Trophoblast cell (in vitro differentiated cells and primary cell): ENCODE results near the gene CLK2.
"Not testable (repeated sequence)": the region's sequence is repeated elsewhere in the genome, so short reads cannot be mapped to it uniquely, and the experiment has no call there.

Source experiments
- DNase-seq, 2 donors: peaks; one replicate each; pipeline ENCODE4 v3.0.0-alpha.2; 2016
- H2AFZ ChIP-seq: 2 replicates; pipeline ENCODE4 v1.6.1; 2013; ENCODE audit warnings: low read length, moderate library complexity, mild to moderate bottlenecking; ENCODE audit not compliant: insufficient read depth, poor library complexity
- H2AK5ac ChIP-seq: 2 replicates; pipeline ENCODE4 v1.6.1; 2013; ENCODE audit warnings: mild to moderate bottlenecking, low read length
- H2BK120ac ChIP-seq: 2 replicates; pipeline ENCODE4 v1.6.1; 2013; ENCODE audit warnings: low read length, mild to moderate bottlenecking, moderate library complexity; ENCODE audit not compliant: insufficient read depth, poor library complexity
- H2BK12ac ChIP-seq: 2 replicates; pipeline ENCODE4 v1.6.1; 2013; ENCODE audit warnings: mild to moderate bottlenecking, low read length, moderate library complexity
- H2BK5ac ChIP-seq: 2 replicates; pipeline ENCODE4 v1.6.1; 2013; ENCODE audit warnings: low read length, low read depth, moderate library complexity, mild to moderate bottlenecking; ENCODE audit not compliant: poor library complexity
- H3K14ac ChIP-seq: 2 replicates; pipeline ENCODE4 v1.6.1; 2013; ENCODE audit warnings: mild to moderate bottlenecking, low read length
- H3K18ac ChIP-seq: 2 replicates; pipeline ENCODE4 v1.6.1; 2013; ENCODE audit warnings: mild to moderate bottlenecking, low read length
- H3K23ac ChIP-seq: 2 replicates; pipeline ENCODE4 v1.6.1; 2013; ENCODE audit warnings: low read length
- H3K27ac ChIP-seq: 2 replicates; pipeline ENCODE4 v1.5.1; 2013; ENCODE audit warnings: low read depth, mild to moderate bottlenecking, inconsistent platforms, low read length, moderate library complexity
- H3K27me3 ChIP-seq: 2 replicates; pipeline ENCODE4 v1.6.1; 2013; ENCODE audit warnings: inconsistent platforms, mild to moderate bottlenecking, low read length, moderate library complexity; ENCODE audit not compliant: insufficient read depth
- H3K36me3 ChIP-seq, 2 experiments: 1 replicate in 1 of 2; 2 replicates in 1 of 2; pipeline ENCODE4 v1.6.1; 2013; ENCODE audit warnings: low read length in 2 of 2, mild to moderate bottlenecking in 2 of 2, moderate library complexity in 1 of 2; ENCODE audit not compliant: insufficient read depth in 2 of 2, control insufficient read depth in 1 of 2
- H3K4ac ChIP-seq: 2 replicates; pipeline ENCODE4 v1.6.1; 2013; ENCODE audit warnings: low read depth, mild to moderate bottlenecking, low read length, moderate library complexity
- H3K4me1 ChIP-seq, 2 experiments: 1 replicate in 1 of 2; 2 replicates in 1 of 2; pipeline ENCODE4 v1.6.1; 2013; ENCODE audit warnings: low read length in 2 of 2, mild to moderate bottlenecking in 2 of 2, moderate library complexity in 1 of 2; ENCODE audit not compliant: insufficient read depth in 2 of 2, control insufficient read depth in 1 of 2
- H3K4me2 ChIP-seq: 2 replicates; pipeline ENCODE4 v1.6.1; 2013; ENCODE audit warnings: inconsistent platforms, mild to moderate bottlenecking, low read length, moderate library complexity
- H3K4me3 ChIP-seq: 2 replicates; pipeline ENCODE4 v1.5.1; 2013; ENCODE audit warnings: mild to moderate bottlenecking, low read depth, low read length, inconsistent platforms
- H3K79me1 ChIP-seq: one replicate; pipeline ENCODE4 v1.6.1; 2013; ENCODE audit warnings: low read length
- H3K79me2 ChIP-seq: 2 replicates; pipeline ENCODE4 v1.6.1; 2013; ENCODE audit warnings: low read length, mild to moderate bottlenecking; ENCODE audit not compliant: control insufficient read depth, insufficient read depth, poor library complexity
- H3K9ac ChIP-seq: 2 replicates; pipeline ENCODE4 v1.6.1; 2013; ENCODE audit warnings: mild to moderate bottlenecking, low read length
- H3K9me3 ChIP-seq: 2 replicates; pipeline ENCODE4 v1.6.1; 2013; ENCODE audit warnings: low read depth, mild to moderate bottlenecking, control low read depth, inconsistent platforms, low read length; ENCODE audit not compliant: insufficient read depth
- H4K12ac ChIP-seq: 2 replicates; pipeline ENCODE4 v1.6.1; 2013; ENCODE audit warnings: low read depth, mild to moderate bottlenecking, low read length, moderate library complexity
- H4K8ac ChIP-seq: 2 replicates; pipeline ENCODE4 v1.6.1; 2013; ENCODE audit warnings: low read depth, mild to moderate bottlenecking, low read length, moderate library complexity
- H4K91ac ChIP-seq: one replicate; pipeline ENCODE4 v1.6.1; 2013; ENCODE audit warnings: low read depth, mild to moderate bottlenecking, low read length, moderate library complexity
- WGBS: extraction: QIAGEN DNeasy Blood & Tissue Kit; methylation state at CpG from one replicate; pipeline ENCODE4 v1.1.7; 2013; ENCODE audit warnings: missing lambda C conversion rate; ENCODE audit not compliant: insufficient read length, insufficient coverage; ENCODE audit errors: extremely low coverage; 5-methylcytosine and 5-hydroxymethylcytosine counted together

The CLK2 gene

GRCh38 chr1:155220211-155220965, 52.9 kb downstream of the CLK2 start:
- Histone ChIP-seq H4K91ac (peak overlapping the region; percentile 17), H3K4me1 (peaks cover 11 to 14% of the 10 kb centered on the region in 2 experiments), H3K27ac (peak overlapping the region; percentile 24), H3K79me1 (peaks cover 13% of the 10 kb centered on the region), H2BK12ac (peak overlapping the region; percentile 63)
- H3K9ac ChIP-seq, H3K4me2 ChIP-seq, H3K4me3 ChIP-seq, H4K12ac ChIP-seq, H3K23ac ChIP-seq, H3K79me2 ChIP-seq, H4K8ac ChIP-seq, H3K27me3 ChIP-seq, H2AFZ ChIP-seq, H2BK5ac ChIP-seq, H3K14ac ChIP-seq, H3K36me3 ChIP-seq, H3K18ac ChIP-seq, H3K9me3 ChIP-seq, H3K4ac ChIP-seq, H2AK5ac ChIP-seq, H2BK120ac ChIP-seq: not testable (repeated sequence)
- peak in 1 of 2 donors; percentile 22 for DNase-seq
- WGBS: no CpG with 5 or more reads among the region's 10 CpGs

- no peak overlapping the region for H2BK120ac ChIP-seq
- peak overlapping the region; percentile 41 for H4K91ac ChIP-seq
- H3K9ac ChIP-seq: no peak overlapping the region
- H3K14ac ChIP-seq: no peak overlapping the region
- H2AK5ac ChIP-seq: no peak overlapping the region
- no peak overlapping the region for H3K18ac ChIP-seq
- no peaks in the 10 kb centered on the region for H3K27me3 ChIP-seq
- no peak overlapping the region for H2BK5ac ChIP-seq
- H4K12ac ChIP-seq: no peak overlapping the region
- H2BK12ac ChIP-seq: peak overlapping the region; percentile 12
- peak in 1 of 2 donors; percentile 52 for DNase-seq
- no peak overlapping the region for H3K4me3 ChIP-seq
- no peaks in the 10 kb centered on the region for H3K79me2 ChIP-seq
- H3K9me3 ChIP-seq: no peaks in the 10 kb centered on the region
- no peak overlapping the region for H2AFZ ChIP-seq
- H3K79me1 ChIP-seq: peaks cover 9% of the 10 kb centered on the region
- H3K4ac ChIP-seq: no peak overlapping the region
- H3K36me3 ChIP-seq: peaks cover 9 to 14% of the 10 kb centered on the region in 2 experiments
- peak overlapping the region; percentile 25 for H3K27ac ChIP-seq
- no CpG with 5 or more reads among the region's 1 CpG for WGBS
- H3K23ac ChIP-seq: no peak overlapping the region
- H3K4me1 ChIP-seq: peaks cover 10% of the 10 kb centered on the region in 2 experiments
- H4K8ac ChIP-seq: peak overlapping the region; percentile 43
- H3K4me2 ChIP-seq: no peak overlapping the region
Measured at GRCh38 chr1:155219592-155220031, 53.7 kb downstream of the CLK2 start.

GRCh38 chr1:155218854-155219591, 54.3 kb downstream of the CLK2 start:
- WGBS: no CpG with 5 or more reads among the region's 7 CpGs
- Histone ChIP-seq H4K8ac (peak overlapping the region; percentile 43), H3K27me3 (no peaks in the 10 kb centered on the region), H3K4me3 (no peak overlapping the region), H3K36me3 (peaks cover 9 to 14% of the 10 kb centered on the region in 2 experiments), H4K91ac (peak overlapping the region; percentile 41), H3K27ac (no peak overlapping the region), H3K4me1 (peaks cover 8 to 9% of the 10 kb centered on the region in 2 experiments), H2AK5ac (no peak overlapping the region), H4K12ac (no peak overlapping the region), H3K4ac (no peak overlapping the region), H2BK5ac (no peak overlapping the region), H2BK12ac (peak overlapping the region; percentile 12), H2BK120ac (no peak overlapping the region), H3K23ac (no peak overlapping the region), H3K4me2 (no peak overlapping the region), H3K9ac (no peak overlapping the region), H3K18ac (no peak overlapping the region), H3K79me2 (no peaks in the 10 kb centered on the region), H3K9me3 (no peaks in the 10 kb centered on the region), H3K79me1 (peaks cover 4% of the 10 kb centered on the region), H2AFZ (no peak overlapping the region), H3K14ac (no peak overlapping the region)
- DNase-seq: peak; percentile 53 to 85

- not testable (repeated sequence) for H2AFZ ChIP-seq, H4K8ac ChIP-seq, H3K4me1 ChIP-seq, H2BK5ac ChIP-seq, H3K4ac ChIP-seq, H3K27ac ChIP-seq, H3K23ac ChIP-seq, H3K18ac ChIP-seq, H2BK120ac ChIP-seq, H4K12ac ChIP-seq, H3K14ac ChIP-seq, DNase-seq, H3K4me2 ChIP-seq, H2BK12ac ChIP-seq, H3K27me3 ChIP-seq, H3K9me3 ChIP-seq, H4K91ac ChIP-seq, H3K9ac ChIP-seq, H3K79me1 ChIP-seq, H3K79me2 ChIP-seq, H3K4me3 ChIP-seq, H2AK5ac ChIP-seq
- no CpG with 5 or more reads among the region's 10 CpGs for WGBS
- H3K36me3 ChIP-seq: peaks cover 18 to 19% of the 10 kb centered on the region in 2 experiments
Measured at GRCh38 chr1:155214702-155215101, 58.6 kb downstream of the CLK2 start.
